ENCODE results near the gene NRIP1. TPM values are rescaled to one million over a fixed set of nuclear protein-coding genes. Genes with fewer than 3 reads are reported as not detected.

The NRIP1 gene
- total RNA-seq, 1 experiment from 2014 or later: 29.6 TPM

DNA sequence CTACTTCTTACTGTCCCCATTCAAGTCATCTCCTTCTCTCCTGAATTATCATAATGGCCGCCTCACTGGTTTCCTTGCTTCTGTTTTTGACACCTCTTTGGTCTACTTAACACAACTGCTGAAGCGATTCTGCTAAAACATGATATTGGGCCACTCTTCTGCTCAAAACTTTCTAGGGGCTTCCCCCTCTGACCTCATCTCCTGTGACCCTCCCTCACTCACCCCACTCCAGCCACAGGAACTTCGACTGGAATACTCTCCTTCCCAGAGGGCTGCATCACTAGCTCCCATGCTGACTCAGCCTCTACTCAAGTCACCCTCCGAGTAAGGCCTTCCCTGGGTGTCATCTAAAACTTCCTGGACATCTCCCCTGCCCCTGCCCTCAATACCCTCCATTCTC lies 35.7 kb downstream of the NRIP1 start:
- POLR2A ChIA-PET: no interaction called here
- Histone ChIP-seq H3K27ac (ENCODE audit: low read depth, low read length) (no peak overlapping the region), H3K4me2 (ENCODE audit: low read length) (no peak overlapping the region), H4K20me1 (ENCODE audit: insufficient read depth) (no peaks in the 10 kb centered on the region), H3K9me2 (ENCODE audit: insufficient read depth) (no peaks in the 10 kb centered on the region), H3K4me3 (replicated peaks in 1 of 2; ENCODE audit: low read depth in 1 of 2, low read length in 2 of 2) (no peak overlapping the region), H3K9ac (ENCODE audit: low read length) (no peak overlapping the region), H3K27me3 (ENCODE audit: insufficient read depth, low read length) (no peaks in the 10 kb centered on the region), H2AFZ (ENCODE audit: low read depth, low read length, poor library complexity, severe bottlenecking) (no peak overlapping the region), H3K79me2 (ENCODE audit: insufficient read depth, low read length) (peaks cover 86% of the 10 kb centered on the region), H3K36me3 (ENCODE audit: control insufficient read depth in 1 of 2, insufficient read depth in 2 of 2, low read length in 2 of 2) (no peaks in the 10 kb centered on the region), H3K9me3 (ENCODE audit: control insufficient read depth in 1 of 2, insufficient read depth in 1 of 2, low read depth in 1 of 2, low read length in 2 of 2) (no peaks in the 10 kb centered on the region), H3K4me1 (ENCODE audit: control insufficient read depth in 1 of 2, insufficient read depth in 2 of 2, low read length in 2 of 2) (0 out of 4 replicates have a peak, but pooled peaks cover 0 to 4% of the 10 kb centered on the region in 2 experiments)
- no peak for TF ChIP-seq SP1 (IDR thresholded peaks at IDR 0.05; ENCODE audit: low read depth)
- TF ChIP-seq, protein P1, sequence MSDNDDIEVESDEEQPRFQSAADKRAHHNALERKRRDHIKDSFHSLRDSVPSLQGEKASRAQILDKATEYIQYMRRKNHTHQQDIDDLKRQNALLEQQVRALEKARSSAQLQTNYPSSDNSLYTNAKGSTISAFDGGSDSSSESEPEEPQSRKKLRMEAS (IDR thresholded peaks at IDR 0.05): no peak
- TF ChIP-seq EGR1 (IDR thresholded peaks at IDR 0.05; ENCODE audit: low read depth): no peak
- TF ChIP-seq, protein P2, sequence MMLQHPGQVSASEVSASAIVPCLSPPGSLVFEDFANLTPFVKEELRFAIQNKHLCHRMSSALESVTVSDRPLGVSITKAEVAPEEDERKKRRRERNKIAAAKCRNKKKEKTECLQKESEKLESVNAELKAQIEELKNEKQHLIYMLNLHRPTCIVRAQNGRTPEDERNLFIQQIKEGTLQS (IDR thresholded peaks at IDR 0.05): no peak
- no peak for TF ChIP-seq FOSL1 (IDR thresholded peaks at IDR 0.05; ENCODE audit: low read depth)
- TF ChIP-seq ZFX (IDR thresholded peaks at IDR 0.05): no peak
- CTCF ChIA-PET: no interaction called here
- no peak for ATAC-seq
- no TSS peak for BruUV-seq (replicated peaks)
- intact Hi-C loops (cut with micrococcal nuclease): no loop called here
- DNase-seq (ENCODE audit: low read depth, low spot score): no peak
- RAD21 ChIA-PET (ENCODE audit: low non-redundant PET in 1 of 2, low total read pairs in 2 of 2, uncharacterized antibody in 2 of 2, unreplicated experiment in 2 of 2): no interaction called here

- ATAC-seq (no peak), DNase-seq (ENCODE audit: low read depth, low spot score) (no peak)
- Histone ChIP-seq H3K79me2 (ENCODE audit: insufficient read depth, low read length) (peaks cover 86% of the 10 kb centered on the region), H3K36me3 (ENCODE audit: control insufficient read depth in 1 of 2, insufficient read depth in 2 of 2, low read length in 2 of 2) (no peaks in the 10 kb centered on the region), H3K27ac (ENCODE audit: low read depth, low read length) (no peak overlapping the region), H3K9me3 (ENCODE audit: control insufficient read depth in 1 of 2, insufficient read depth in 1 of 2, low read depth in 1 of 2, low read length in 2 of 2) (no peaks in the 10 kb centered on the region), H4K20me1 (ENCODE audit: insufficient read depth) (no peaks in the 10 kb centered on the region), H3K4me1 (ENCODE audit: control insufficient read depth in 1 of 2, insufficient read depth in 2 of 2, low read length in 2 of 2) (0 out of 4 replicates have a peak, but pooled peaks cover 0 to 4% of the 10 kb centered on the region in 2 experiments), H3K9me2 (ENCODE audit: insufficient read depth) (no peaks in the 10 kb centered on the region), H3K4me2 (ENCODE audit: low read length) (no peak overlapping the region), H3K9ac (ENCODE audit: low read length) (no peak overlapping the region), H2AFZ (ENCODE audit: low read depth, low read length, poor library complexity, severe bottlenecking) (no peak overlapping the region), H3K4me3 (replicated peaks in 1 of 2; ENCODE audit: low read depth in 1 of 2, low read length in 2 of 2) (no peak overlapping the region), H3K27me3 (ENCODE audit: insufficient read depth, low read length) (no peaks in the 10 kb centered on the region)
- intact Hi-C loops (cut with micrococcal nuclease): no loop called here
- POLR2A ChIA-PET: no interaction called here
- CTCF ChIA-PET: no interaction called here
- RAD21 ChIA-PET (ENCODE audit: low non-redundant PET in 1 of 2, low total read pairs in 2 of 2, uncharacterized antibody in 2 of 2, unreplicated experiment in 2 of 2): no interaction called here
- no TSS peak for BruUV-seq (replicated peaks)
- TF ChIP-seq EZH2phosphoT487 (IDR thresholded peaks at IDR 0.05; ENCODE audit: borderline replicate concordance) (no peak), FOSL1 (IDR thresholded peaks at IDR 0.05; ENCODE audit: low read depth) (no peak), ZNF274 (IDR thresholded peaks at IDR 0.05; ENCODE audit: low read depth, low read length) (no peak), EZH2 (IDR thresholded peaks at IDR 0.05) (no peak), SP1 (IDR thresholded peaks at IDR 0.05; ENCODE audit: low read depth) (no peak)
These were observed 36.6 kb downstream of the NRIP1 start for GRCh38 chr21:15028186-15028585.

All from HCT116 (cell line).